Femur (tissue), 1 donor: ENCODE results near the gene HINT1.
"Not testable (repeated sequence)": the region's sequence is repeated elsewhere in the genome, so short reads cannot be mapped to it uniquely, and the experiment has no call there.

Experiments used
- DNase-seq: peaks from one replicate; pipeline ENCODE4 v3.0.0-alpha.2; 2017

HINT1 gene

GRCh38 chr5:131170540-131171275 is 5.7 kb upstream of the HINT1 start, which contains the start of gene LYRM7:
LYRM7 (plus strand) TSS chr5:131170944; CDS start chr5:131171021, 77 bp downstream.
- DNase-seq: peak; percentile 99

GRCh38 chr5:131169810-131170539 is 4.9 kb upstream of the HINT1 start:
- no peak for DNase-seq

GRCh38 chr5:131167615-131168014 is 2.6 kb upstream of the HINT1 start:
- no peak for DNase-seq

- DNase-seq: peak; percentile 78
Measured at GRCh38 chr5:131164191-131165118, 601 bp downstream of the HINT1 start.

GRCh38 chr5:131163276-131164119 is 1.6 kb downstream of the HINT1 start:
- no peak for DNase-seq

GRCh38 chr5:131160134-131160533 is 4.9 kb downstream of the HINT1 start:
- no peak for DNase-seq

- no peak for DNase-seq
Measured at GRCh38 chr5:131156957-131157356, 8.1 kb downstream of the HINT1 start.

GRCh38 chr5:131156385-131156784 is 8.7 kb downstream of the HINT1 start:
- no peak for DNase-seq

GRCh38 chr5:131151216-131151615 is 13.8 kb downstream of the HINT1 start:
- DNase-seq: no peak

GRCh38 chr5:131150408-131150807 is 14.6 kb downstream of the HINT1 start:
- no peak for DNase-seq

GRCh38 chr5:131148835-131149234 is 16.2 kb downstream of the HINT1 start:
- DNase-seq: no peak

GRCh38 chr5:131147258-131147657 is 17.8 kb downstream of the HINT1 start:
- no peak for DNase-seq

- no peak for DNase-seq
Measured at GRCh38 chr5:131142970-131143617, 22.0 kb downstream of the HINT1 start.

GRCh38 chr5:131139321-131139720 is 25.7 kb downstream of the HINT1 start:
- DNase-seq: no peak

GRCh38 chr5:131138406-131138805 is 26.6 kb downstream of the HINT1 start:
- not testable (repeated sequence) for DNase-seq

- not testable (repeated sequence) for DNase-seq
Measured at GRCh38 chr5:131133091-131133490, 32.0 kb downstream of the HINT1 start.

GRCh38 chr5:131129306-131129705 is 35.8 kb downstream of the HINT1 start:
- DNase-seq: no peak

GRCh38 chr5:131127244-131127643 is 37.8 kb downstream of the HINT1 start:
- DNase-seq: not testable (repeated sequence)

GRCh38 chr5:131114754-131115153 is 50.3 kb downstream of the HINT1 start:
- DNase-seq: no peak

- DNase-seq: no peak
Measured at GRCh38 chr5:131112424-131112823, 52.6 kb downstream of the HINT1 start.

- DNase-seq: no peak
Measured at GRCh38 chr5:131110256-131110594, 54.8 kb downstream of the HINT1 start.
